Prostate gland (tissue), 2 donors: ENCODE results near the gene ZNF593OS. TPM values are rescaled to one million over a fixed set of nuclear protein-coding genes. Genes with fewer than 3 reads are reported as not detected.

ENCODE experiments used
- DNase-seq: peaks from one replicate; pipeline ENCODE4 v3.0.0-alpha.2; 2019; ENCODE audit warnings: low spot score
- H3K27ac ChIP-seq, 2 donors: fragments of 200-600 bp; sonication (generic); 2 replicates each; pipeline ENCODE4 v1.5.1; 2017 to 2019
- H3K27me3 ChIP-seq: fragments of 200-600 bp; sonication (generic); replicated peaks from 2 replicates; pipeline ENCODE4 v1.5.1; 2019; ENCODE audit not compliant: insufficient read depth
- H3K36me3 ChIP-seq, 2 donors: fragments of 200-600 bp; sonication (generic); 1 replicate in 1 of 2; 2 replicates in 1 of 2; pipeline versions ENCODE4 v1.5.1 to v1.8.1; 2017 to 2019
- H3K4me1 ChIP-seq: fragments of 200-600 bp; sonication (generic); replicated peaks from 2 replicates; pipeline ENCODE4 v1.5.1; 2019
- H3K4me3 ChIP-seq, 2 donors: fragments of 200-600 bp; sonication (generic); 2 replicates each; pipeline ENCODE4 v1.5.1; 2017 to 2019
- H3K9me3 ChIP-seq: fragments of 200-600 bp; sonication (generic); 2 replicates; pipeline ENCODE4 v1.5.1; 2017
- POLR2A ChIP-seq: fragments of 450-650 bp; IDR thresholded peaks from one replicate; pipeline ENCODE4 v1.6.1; 2016; ENCODE audit warnings: antibody characterized with exemption, mild to moderate bottlenecking
- POLR2AphosphoS5 ChIP-seq: sonication (generic); formaldehyde crosslinking; IDR thresholded peaks from one replicate; pipeline ENCODE4 v1.6.1; 2017; ENCODE audit warnings: antibody characterized with exemption
- WGBS: methylation state at CpG from one replicate; pipeline ENCODE4 v1.1.5; 2018; 5-methylcytosine and 5-hydroxymethylcytosine counted together
- intact Hi-C: fragments of 100-400 bp; cut with DNase I; formaldehyde crosslinking; loops from one replicate; pipeline ENCODE4 v1.14.2; 2022
- total RNA-seq, 2 donors: library from RNA; depleted of rRNA; stranded (reverse); fragments of >200 nt; gene quantifications; one replicate each; pipeline ENCODE4 v1.1.0, GENCODE V29; 2016
- TF ChIP-seq, protein P1 (sequence below), 4 experiments: fragments of 200-600 bp in 2 of 4; fragments of 450-650 bp in 2 of 4; sonication (generic) in 2 of 4; IDR thresholded peaks; 1 replicate in 3 of 4; 2 replicates in 1 of 4; pipeline ENCODE4 v1.5.1; 2016 to 2019; ENCODE audit warnings: antibody characterized with exemption in 4 of 4, mild to moderate bottlenecking in 2 of 4, moderate library complexity in 2 of 4

Gene ZNF593OS
- total RNA-seq, 2 donors from 2014 or later, result not detected

DNA sequence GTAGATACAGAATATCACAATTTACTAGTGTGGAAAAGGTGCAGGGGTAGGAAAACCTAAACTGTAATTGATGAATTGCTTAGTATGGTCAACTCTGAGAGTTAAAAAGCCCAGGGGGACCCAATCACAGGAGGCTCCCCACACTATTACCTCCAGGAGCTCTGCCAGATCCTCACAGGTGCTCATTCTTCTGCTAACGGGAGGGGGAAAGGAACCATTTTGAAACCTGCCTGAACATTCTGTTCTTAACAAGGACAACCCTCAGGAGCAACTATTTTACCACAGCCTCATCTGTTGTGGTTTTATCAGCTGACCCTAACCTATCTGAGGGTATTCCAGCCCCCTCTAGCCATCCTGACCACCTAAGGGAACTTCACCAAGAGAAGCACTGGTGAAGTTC is 40.9 kb downstream of the ZNF593OS start:
- 58% methylated on average over 1 of the region's 1 CpG for WGBS
- Histone ChIP-seq H3K4me1 (no peaks in the 10 kb centered on the region), H3K4me3 (no peak overlapping the region), H3K27me3 (no peaks in the 10 kb centered on the region), H3K36me3 (no peaks in the 10 kb centered on the region), H3K27ac (no peak overlapping the region), H3K9me3 (no peaks in the 10 kb centered on the region)
- no peak for TF ChIP-seq POLR2A
- no peak for TF ChIP-seq POLR2AphosphoS5
- TF ChIP-seq, protein P1, sequence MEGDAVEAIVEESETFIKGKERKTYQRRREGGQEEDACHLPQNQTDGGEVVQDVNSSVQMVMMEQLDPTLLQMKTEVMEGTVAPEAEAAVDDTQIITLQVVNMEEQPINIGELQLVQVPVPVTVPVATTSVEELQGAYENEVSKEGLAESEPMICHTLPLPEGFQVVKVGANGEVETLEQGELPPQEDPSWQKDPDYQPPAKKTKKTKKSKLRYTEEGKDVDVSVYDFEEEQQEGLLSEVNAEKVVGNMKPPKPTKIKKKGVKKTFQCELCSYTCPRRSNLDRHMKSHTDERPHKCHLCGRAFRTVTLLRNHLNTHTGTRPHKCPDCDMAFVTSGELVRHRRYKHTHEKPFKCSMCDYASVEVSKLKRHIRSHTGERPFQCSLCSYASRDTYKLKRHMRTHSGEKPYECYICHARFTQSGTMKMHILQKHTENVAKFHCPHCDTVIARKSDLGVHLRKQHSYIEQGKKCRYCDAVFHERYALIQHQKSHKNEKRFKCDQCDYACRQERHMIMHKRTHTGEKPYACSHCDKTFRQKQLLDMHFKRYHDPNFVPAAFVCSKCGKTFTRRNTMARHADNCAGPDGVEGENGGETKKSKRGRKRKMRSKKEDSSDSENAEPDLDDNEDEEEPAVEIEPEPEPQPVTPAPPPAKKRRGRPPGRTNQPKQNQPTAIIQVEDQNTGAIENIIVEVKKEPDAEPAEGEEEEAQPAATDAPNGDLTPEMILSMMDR (IDR thresholded peaks at IDR 0.05), result no peak
- intact Hi-C loops, result no loop called here
- DNase-seq, result no peak

DNA sequence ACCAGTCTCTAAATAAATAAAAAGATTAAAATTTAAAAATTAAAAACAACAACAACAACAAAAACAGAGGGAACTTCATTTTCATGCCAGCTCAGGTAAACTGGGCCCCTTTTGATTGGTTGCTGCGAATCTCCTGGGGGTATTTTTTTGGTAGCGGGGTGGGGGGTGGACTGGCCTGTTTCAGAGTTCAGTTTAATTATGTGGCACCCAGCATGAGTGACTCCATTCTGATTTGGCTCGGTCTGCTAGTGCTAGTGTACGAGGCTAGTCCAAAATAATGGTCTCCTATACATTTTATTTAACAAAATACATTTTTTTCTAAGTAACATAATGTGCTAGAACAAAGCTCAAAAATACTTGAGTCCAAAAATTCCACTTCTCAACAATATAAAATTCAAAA is 41.9 kb downstream of the ZNF593OS start:
- Histone ChIP-seq H3K36me3 (no peaks in the 10 kb centered on the region), H3K4me1 (no peaks in the 10 kb centered on the region), H3K27ac (no peak overlapping the region), H3K9me3 (no peaks in the 10 kb centered on the region), H3K27me3 (no peaks in the 10 kb centered on the region), H3K4me3 (no peak overlapping the region)
- TF ChIP-seq, protein P1 (IDR thresholded peaks at IDR 0.05), result no peak
- TF ChIP-seq POLR2AphosphoS5 (no peak), POLR2A (no peak)
- intact Hi-C loops, result no loop called here
- 95% methylated on average over 4 of the region's 4 CpGs for WGBS
- no peak for DNase-seq

DNA sequence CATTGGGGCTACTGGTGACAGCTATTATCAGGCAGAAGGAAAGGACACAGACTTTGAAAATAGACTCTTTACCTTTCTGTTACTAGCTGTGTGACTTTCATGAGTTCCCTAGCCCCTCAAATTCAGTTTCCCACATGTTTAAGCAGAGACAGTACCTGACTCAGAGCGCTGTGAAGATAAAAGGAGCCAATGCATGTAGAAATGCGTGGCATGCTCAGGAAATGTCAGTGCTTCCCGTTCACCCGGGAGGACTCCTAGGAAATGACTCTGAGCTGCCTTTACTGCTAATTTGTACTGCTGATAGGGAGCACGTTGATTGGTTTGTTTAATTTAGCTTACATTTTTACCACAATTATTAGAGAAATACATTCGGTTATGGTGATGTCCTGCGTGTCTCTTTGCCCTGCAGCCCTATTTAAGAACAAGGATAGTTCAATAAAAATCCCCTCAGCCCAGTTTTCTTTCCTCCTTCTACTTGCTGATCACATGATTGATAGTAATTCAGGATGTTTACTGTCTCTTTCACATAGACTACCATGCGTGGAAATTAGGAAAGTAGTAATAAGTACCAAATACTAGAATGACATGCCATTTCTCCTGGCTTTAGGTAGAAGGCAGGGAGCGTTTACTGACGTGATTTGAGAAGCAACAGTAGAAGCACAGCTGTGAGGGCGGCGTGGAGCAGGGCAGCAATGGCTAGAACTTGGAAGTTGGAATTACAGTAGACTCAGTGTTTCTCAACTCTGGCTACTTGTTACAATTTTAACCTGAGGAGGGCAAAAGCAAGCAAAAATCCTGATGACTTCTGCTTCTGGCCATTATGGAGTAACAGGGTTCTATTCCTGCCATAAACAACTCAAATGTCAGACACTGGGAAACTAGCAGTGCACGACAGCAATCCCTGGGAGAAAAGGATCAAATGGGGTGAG is 44.1 kb downstream of the ZNF593OS start:
- Histone ChIP-seq H3K4me3 (no peak overlapping the region), H3K4me1 (no peaks in the 10 kb centered on the region), H3K36me3 (no peaks in the 10 kb centered on the region), H3K27ac (peak overlapping the region in 1 of 2 donors; percentile 10), H3K9me3 (no peaks in the 10 kb centered on the region), H3K27me3 (no peaks in the 10 kb centered on the region)
- DNase-seq, result no peak
- intact Hi-C loops, result no loop called here
- 42% methylated on average over 13 of the region's 13 CpGs for WGBS
- TF ChIP-seq, protein P1 (IDR thresholded peaks at IDR 0.05), result no peak
- no peak for TF ChIP-seq POLR2AphosphoS5
- TF ChIP-seq POLR2A, result no peak

DNA sequence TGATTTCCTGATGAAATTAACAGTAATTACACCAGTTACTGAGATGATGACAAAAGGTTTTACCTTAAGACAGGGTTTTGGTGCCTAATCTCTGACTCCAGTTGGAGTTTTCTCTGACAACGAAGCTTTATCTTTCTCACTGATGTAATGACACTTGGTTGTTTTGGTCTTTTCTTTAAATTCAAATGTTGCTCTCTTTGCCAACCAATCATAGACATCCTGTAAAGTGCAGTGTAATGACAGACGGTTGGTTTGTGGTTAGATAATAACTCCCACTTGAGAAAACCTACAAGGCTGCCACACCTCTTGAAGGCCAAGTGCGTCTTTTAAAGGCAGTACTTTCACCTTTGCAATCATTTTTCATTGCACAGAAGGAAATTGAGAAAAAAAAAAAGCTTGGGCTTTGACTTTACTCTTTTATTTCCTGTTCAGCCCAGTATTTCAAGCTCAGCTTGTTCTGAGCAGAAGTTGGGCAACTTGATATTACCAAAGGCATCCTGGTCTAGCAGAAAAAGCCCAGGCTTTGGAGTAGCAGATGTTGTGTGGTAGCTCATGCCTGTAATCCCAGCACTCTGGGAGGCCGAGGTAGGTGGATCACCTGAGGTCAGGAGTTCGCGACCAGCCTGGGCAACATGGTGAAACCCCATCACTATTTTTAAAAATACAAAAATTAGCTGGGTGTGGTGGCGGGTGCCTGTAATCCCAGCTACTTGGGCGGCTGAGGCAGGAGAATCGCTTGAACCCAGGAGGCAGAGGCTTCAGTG is 45.1 kb downstream of the ZNF593OS start:
- Histone ChIP-seq H3K36me3 (no peaks in the 10 kb centered on the region), H3K27ac (peak overlapping the region in 1 of 2 donors; percentile 10), H3K9me3 (no peaks in the 10 kb centered on the region), H3K4me1 (no peaks in the 10 kb centered on the region), H3K27me3 (no peaks in the 10 kb centered on the region), H3K4me3 (no peak overlapping the region)
- WGBS, result 58% methylated on average over 9 of the region's 9 CpGs
- TF ChIP-seq POLR2A (no peak), POLR2AphosphoS5 (peak; percentile 64)
- TF ChIP-seq, protein P1 (IDR thresholded peaks at IDR 0.05), result no peak
- peak; percentile 44 for DNase-seq
- intact Hi-C loops, result no loop called here
